LNCaP clone FGC (cell line): ENCODE results near the gene CPA1.

Source experiments
- DNase-seq: peaks from one replicate; pipeline ENCODE4 v3.0.0-alpha.2; 2011; ENCODE audit warnings: low read depth
- H3K4me3 ChIP-seq: 2 replicates; pipeline ENCODE4 v1.5.1; 2011; ENCODE audit warnings: mild to moderate bottlenecking, low read depth, low read length, control low read depth
- TF ChIP-seq, protein P1 (sequence below): IDR thresholded peaks from 2 replicates; pipeline ENCODE4 v1.5.1; 2012; ENCODE audit warnings: mild to moderate bottlenecking; ENCODE audit not compliant: control insufficient read depth, insufficient read depth; ENCODE audit errors: extremely low read depth

CPA1 gene

DNA sequence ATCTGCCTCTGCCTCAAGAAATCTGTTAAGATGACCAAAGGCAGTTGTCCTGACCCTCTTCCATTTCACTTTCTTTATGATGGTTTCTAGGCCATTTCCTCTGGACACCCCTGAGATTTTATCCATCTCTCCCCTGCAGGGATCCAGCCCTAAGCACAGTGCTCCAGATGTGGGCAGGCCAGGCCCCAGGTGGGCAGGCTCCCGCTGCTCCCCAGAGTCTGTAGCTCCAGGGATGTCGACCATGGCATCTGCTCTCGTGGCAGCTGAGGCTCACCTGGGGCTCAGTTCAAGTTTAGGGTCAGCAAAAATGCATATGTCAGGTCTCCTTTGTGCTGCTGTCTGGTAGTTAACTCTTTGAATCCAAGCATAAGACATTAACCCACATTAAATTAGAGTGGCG lies 48.7 kb downstream of the CPA1 start:
- no peak for DNase-seq

DNA sequence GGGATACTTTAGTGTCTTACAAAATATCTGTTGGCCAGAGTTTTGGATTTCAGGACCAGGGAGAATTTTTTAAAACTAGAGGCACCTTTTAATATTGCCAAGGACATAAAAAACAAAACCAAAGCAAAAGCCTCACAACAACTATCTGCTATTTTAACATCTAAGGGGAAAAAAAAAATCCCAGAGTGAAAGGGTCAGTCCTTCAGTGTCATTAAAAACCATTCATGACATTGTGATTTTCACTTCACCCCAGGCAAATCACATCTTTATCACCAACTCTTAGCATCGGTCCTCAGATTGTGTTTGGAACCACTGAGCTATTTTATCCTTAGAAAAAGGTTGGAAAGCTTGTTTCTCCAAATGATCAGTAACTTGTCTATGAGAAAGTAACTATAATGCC lies 49.8 kb downstream of the CPA1 start:
- no peak overlapping the region for H3K4me3 ChIP-seq
- no peak for DNase-seq
- TF ChIP-seq, protein P1, sequence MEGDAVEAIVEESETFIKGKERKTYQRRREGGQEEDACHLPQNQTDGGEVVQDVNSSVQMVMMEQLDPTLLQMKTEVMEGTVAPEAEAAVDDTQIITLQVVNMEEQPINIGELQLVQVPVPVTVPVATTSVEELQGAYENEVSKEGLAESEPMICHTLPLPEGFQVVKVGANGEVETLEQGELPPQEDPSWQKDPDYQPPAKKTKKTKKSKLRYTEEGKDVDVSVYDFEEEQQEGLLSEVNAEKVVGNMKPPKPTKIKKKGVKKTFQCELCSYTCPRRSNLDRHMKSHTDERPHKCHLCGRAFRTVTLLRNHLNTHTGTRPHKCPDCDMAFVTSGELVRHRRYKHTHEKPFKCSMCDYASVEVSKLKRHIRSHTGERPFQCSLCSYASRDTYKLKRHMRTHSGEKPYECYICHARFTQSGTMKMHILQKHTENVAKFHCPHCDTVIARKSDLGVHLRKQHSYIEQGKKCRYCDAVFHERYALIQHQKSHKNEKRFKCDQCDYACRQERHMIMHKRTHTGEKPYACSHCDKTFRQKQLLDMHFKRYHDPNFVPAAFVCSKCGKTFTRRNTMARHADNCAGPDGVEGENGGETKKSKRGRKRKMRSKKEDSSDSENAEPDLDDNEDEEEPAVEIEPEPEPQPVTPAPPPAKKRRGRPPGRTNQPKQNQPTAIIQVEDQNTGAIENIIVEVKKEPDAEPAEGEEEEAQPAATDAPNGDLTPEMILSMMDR: no peak

More for the DNA sequence above, 48.7 kb downstream of the CPA1 start:
- TF ChIP-seq, protein P1: no peak
- H3K4me3 ChIP-seq: no peak overlapping the region

DNA sequence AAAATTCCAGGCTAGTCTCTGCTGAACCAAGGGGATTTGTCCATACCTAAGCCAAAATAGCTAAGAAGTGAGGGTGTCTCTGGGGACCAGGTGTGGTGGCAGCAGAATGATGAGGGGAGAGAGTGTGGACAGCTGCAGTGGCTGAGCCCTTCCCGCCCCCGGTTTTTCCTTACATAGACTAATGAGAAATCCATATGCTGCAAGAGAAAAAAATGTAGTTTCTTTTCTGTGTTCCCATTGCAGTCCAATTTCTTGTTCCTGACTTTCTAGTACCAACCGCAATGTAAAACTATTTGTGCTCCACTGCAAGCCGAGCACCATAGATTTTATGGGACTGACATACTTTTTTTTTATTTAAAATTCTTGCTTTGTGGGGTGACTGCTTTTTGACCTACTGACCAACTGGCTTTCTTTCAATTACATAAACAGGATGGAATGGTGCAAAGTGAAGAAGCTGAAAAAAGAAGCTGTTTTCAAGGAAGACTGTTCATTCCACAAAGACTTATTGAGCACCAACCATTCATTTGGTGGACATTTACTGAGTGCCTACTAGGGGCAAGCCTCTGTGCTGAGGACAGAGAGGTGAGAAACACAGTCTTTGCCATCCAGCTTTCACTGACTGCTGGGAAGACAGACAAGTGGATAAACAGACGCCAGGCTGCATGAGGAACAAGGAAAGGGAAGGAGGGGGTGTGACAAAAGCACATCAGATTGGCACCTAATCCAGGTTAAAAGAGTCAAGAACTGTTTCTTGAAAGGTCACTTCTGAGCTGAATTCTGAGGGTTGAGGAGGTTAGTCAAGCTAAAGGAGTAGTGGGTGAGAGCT lies 50.8 kb downstream of the CPA1 start:
- TF ChIP-seq, protein P1: no peak
- no peak overlapping the region for H3K4me3 ChIP-seq
- no peak for DNase-seq

DNA sequence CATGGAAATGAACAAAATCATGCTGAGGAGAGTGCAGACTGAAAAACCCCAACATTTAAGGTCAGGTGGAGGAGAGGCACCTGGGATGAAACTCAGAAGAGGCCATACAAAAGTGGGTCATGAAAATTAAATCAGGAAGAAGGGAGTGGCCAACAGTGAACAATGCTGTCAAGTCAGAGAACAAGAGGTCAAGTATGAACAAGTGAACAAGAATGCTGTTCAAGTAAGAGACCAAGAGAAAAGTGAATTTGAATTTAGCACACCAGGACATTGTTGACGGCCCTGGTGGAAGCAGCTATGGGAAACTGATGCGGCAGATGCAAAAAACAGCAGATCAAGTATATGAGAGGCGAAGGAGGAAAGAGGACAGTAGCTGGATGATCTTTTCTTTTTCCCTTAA lies 52.6 kb downstream of the CPA1 start:
- TF ChIP-seq, protein P1: no peak
- no peak overlapping the region for H3K4me3 ChIP-seq
- DNase-seq: no peak

DNA sequence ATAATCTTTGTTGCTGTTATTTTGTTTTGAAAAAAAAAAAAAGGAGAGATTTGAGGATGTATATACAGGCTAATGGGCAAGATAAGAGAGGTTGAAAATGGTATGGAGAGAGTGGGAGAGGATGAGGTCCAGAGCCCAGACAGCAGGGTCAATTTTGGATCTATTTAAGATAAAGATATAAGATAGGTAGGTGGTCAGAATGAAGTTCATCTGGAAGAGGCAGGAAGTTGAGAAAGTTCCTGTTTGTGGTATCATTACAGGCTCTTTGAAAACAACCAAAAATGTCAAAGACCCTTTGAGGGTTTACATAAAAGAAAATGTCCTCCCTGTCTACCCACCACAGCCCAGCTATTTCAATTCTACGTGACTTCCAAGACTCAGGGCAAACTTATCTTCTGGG lies 53.0 kb downstream of the CPA1 start:
- H3K4me3 ChIP-seq: no peak overlapping the region
- TF ChIP-seq, protein P1: no peak
- no peak for DNase-seq

DNA sequence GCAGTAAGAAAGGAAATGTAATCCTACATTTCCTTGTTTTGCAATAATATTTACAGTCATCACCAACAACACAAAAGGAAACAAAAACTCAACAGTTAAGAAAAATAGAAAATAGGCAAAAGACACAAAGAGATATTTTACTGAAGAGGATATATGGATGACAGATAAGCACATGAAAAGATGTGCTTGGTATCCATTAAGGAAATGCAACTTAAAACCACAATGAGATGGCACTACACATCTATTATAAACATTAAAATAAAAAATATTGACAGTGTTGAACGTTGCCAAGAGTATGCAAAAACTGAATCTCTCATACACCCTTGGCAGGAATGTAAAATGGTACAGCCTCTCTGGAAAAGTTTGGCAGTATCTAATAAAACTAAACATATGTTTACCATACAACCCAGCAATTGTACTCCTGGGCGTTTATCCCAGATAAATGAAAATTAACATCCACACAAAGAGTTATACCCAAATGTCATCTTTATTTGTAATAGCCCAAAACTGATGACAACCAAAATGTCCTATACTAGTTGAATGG lies 55.1 kb downstream of the CPA1 start:
- H3K4me3 ChIP-seq: no peak overlapping the region
- DNase-seq: peak; percentile 77
- TF ChIP-seq, protein P1: no peak

DNA sequence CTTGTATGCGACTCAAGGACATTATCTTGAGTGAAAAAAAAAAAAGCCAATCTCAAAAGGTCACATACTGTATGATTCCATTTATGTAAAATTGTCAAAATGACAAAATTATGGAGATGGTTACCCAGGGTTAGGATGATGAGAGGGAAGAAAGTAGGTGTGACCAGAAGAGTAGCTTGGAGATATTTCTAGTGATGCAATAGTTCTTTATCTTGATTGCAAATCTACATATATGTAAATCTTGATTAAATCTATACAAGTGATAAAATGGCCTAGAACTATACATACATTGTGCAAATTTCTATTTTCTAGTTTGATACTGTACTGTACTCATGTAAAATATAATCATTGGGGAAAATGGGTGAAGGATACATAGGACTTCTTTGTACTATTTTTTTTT lies 56.0 kb downstream of the CPA1 start:
- TF ChIP-seq, protein P1: no peak
- no peak overlapping the region for H3K4me3 ChIP-seq
- no peak for DNase-seq
